GM12892 (cell line): ENCODE results near the gene CHIT1.

Experiments
- DNase-seq: peaks from one replicate; pipeline ENCODE4 v3.0.0; 2011; ENCODE audit not compliant: insufficient read length
- FAIRE-seq: peaks from 2 replicates; lab custom pipeline; 2011; peaks lifted over from hg19 to GRCh38; lab: Jason Lieb, UNC
- POLR2A ChIP-seq: IDR thresholded peaks from 2 replicates; pipeline ENCODE4 v1.6.1; 2011; ENCODE audit warnings: low read depth, low read length, control low read depth
- POLR2AphosphoS5 ChIP-seq: IDR thresholded peaks from 2 replicates; pipeline ENCODE4 v1.6.1; 2011; ENCODE audit warnings: low read depth, low read length, control low read depth
- TAF1 ChIP-seq: IDR thresholded peaks from 2 replicates; pipeline ENCODE4 v1.6.1; 2011; ENCODE audit warnings: low read depth, mild to moderate bottlenecking, control low read depth, low read length, borderline replicate concordance

Gene CHIT1

DNA sequence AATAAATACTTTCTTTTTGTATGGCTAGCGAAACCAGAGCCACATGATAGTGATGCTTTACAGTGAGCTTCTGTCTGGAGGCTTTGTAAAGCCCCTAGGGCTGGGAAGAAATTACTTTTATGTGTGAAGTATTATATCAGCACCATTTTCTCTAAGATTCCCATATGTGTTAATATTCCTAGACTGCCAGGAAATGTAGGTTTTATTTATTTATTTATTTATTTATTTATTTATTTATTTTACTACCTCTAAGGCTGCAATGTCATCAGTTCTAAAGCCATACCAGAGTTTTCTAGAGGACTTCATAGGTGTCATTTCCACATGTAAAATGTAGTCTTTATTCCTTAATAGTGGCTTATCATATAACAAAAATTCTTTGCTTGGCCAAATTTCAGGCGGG lies 38.5 kb downstream of the CHIT1 start:
- TF ChIP-seq POLR2AphosphoS5 (no peak), POLR2A (no peak), TAF1 (no peak)
- FAIRE-seq (no peak), DNase-seq (no peak)

DNA sequence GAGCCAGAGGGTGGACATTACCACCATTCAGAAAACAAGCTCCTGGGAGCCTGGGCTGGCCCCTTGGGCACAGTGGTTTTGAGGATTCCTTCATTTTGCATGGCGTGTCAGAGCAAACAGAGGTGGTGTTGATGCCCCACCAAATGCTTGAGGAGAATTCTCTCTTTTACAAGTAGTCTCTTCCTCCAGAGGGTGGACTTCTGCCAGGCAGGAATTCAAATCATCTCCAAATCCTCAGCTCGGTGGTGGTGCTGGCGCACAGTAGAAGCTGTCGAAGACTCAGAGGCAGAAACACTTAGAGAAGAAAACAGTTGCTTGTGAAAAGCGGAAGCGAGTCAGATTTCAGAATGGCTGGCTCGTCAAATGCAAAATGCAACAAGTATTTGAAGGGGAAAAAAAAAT lies 39.5 kb downstream of the CHIT1 start:
- TF ChIP-seq POLR2AphosphoS5 (no peak), TAF1 (no peak), POLR2A (no peak)
- DNase-seq (no peak), FAIRE-seq (no peak)

DNA sequence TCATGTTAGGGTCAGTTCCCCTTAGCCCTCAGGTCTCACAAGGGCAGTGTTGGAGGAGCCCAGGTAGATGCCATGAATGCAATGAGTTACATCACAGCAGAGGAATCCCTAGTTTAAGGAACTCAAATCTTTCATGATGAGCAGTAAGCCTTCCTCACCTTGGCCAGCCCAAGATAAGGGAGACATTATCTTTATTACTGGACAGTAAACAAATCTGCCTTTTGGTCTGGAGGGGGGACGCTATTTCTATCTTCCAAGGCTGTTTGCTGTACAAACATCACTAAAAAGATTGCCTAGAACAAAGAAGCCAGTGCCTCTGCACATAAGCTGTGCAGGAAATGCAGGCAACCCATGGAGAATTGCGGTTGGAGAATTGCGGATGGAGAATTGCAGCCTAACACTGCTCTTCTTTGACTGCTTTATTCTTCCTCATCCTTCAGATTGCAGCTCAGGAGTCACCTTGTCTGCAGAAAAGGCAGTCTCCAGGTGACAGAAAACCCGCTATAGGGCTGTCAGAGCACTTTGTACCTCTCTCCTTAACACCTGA lies 40.7 kb downstream of the CHIT1 start:
- no peak for FAIRE-seq
- TF ChIP-seq TAF1 = no peak
- no peak for TF ChIP-seq POLR2AphosphoS5
- TF ChIP-seq POLR2A = no peak
- no peak for DNase-seq

DNA sequence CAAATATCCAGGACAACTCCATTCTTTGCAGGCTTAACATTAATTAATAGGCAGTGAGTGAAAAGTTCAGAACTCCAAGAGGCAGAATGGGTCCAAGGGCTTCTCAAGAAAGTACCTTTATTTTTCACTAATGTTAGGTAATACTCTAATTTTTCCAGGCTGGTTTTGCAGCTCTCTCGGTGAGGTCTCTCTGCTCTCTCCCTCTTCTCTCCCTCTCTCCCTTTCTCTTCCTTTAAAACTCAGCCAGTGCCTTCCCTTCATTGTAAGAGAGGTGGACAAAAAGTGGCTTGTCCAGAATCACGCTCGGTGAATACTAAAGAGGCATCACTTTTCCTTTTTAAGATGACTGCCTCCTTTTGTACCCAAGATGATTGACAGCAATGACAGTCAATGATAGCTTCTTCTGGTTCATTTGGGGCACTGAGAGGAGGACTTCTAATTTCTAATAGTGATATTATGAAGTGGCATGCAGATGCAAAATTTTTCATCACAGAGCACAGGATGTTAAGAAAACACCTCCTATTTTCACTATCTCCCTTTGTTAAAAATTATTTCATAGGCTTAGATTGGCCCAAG lies 41.7 kb downstream of the CHIT1 start:
- FAIRE-seq = no peak
- DNase-seq = no peak
- TF ChIP-seq TAF1 (no peak), POLR2AphosphoS5 (no peak), POLR2A (no peak)

DNA sequence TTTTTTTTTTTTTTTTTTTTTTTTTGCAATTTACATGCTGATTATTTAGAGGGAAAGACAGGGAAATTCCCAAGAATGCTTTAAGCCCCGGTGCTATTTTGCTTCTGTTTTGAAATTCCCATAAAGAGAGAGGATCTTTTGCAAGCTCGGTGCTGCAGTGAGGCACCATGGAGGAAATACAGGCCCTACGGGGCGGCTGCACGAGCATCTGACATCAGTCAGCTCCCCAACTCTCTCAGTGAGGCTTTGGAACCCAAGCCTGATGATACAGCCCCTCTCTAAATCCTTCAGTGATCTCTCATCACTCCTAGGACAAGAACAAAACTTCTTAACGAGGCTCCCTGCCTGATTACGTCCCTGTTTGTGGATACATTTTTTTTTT lies 42.2 kb downstream of the CHIT1 start:
- FAIRE-seq = no peak
- no peak for DNase-seq
- no peak for TF ChIP-seq TAF1
- no peak for TF ChIP-seq POLR2AphosphoS5
- no peak for TF ChIP-seq POLR2A

DNA sequence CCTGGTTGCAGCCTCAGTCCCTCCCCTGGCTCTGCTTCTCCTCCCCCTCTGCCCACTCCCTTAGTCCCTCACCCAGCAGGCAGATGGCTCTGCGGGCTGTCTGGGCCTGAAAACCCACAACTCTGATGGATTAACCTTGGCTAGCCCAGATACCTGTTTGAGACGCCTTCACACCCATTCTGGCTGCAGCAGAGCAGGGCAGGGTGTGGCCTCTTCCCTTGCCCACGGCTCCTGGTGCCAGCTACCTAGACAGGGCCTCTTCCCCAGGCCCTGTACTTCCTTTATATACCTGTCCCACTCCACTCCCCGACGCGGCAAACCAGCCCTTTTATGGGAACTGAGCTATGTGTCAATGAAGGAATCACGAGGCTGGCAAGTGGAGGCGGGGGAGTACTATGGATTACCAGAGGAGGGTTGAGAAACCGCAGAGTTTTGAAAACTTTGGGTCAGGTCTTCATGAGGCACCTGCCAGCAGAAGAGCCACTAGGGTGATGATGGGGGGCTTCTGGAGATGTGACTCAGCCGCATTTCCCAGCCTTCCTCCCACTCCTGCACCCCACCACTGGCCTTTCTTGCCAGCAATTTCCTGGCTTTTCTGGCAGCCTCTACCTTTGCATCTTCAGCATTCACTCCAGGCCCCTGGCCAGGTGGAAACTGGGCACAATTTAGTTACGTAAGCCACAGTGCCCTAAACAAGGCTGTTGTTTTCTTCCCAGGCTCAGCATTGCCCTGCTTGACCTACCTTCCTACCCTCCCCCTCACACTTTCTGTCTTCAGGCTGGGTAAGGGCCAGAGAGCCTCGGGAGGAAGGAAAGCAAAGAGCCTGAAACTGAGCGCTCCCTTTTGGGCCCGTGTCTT lies 42.8 kb downstream of the CHIT1 start, which contains the start of gene CHI3L1:
Gene CHI3L1, minus strand, starts transcription at position 259 of the 858 bp plus-strand sequence. Its CDS starts 81 bp downstream, at position 178.
- DNase-seq (no peak), FAIRE-seq (no peak)
- no peak for TF ChIP-seq POLR2AphosphoS5
- TF ChIP-seq POLR2A = no peak
- no peak for TF ChIP-seq TAF1

DNA sequence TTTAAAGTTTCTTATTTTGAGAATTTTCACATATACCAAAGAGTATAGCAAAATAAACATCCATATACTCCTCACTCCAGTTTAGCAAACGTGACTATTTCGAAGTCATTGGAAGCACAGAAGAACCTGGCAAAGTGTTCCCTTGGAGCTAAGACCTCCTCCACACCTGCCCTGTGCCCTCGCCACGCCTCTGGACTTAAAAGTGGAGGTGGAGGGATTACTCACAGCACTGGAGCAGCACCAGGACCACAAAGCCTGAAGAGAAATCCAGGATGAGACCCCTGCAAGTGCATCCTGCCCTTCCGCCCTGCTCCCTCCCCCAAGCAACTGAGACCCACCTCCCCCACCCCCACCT lies 43.4 kb downstream of the CHIT1 start:
- DNase-seq (no peak), FAIRE-seq (no peak)
- TF ChIP-seq TAF1 (no peak), POLR2AphosphoS5 (no peak), POLR2A (no peak)

DNA sequence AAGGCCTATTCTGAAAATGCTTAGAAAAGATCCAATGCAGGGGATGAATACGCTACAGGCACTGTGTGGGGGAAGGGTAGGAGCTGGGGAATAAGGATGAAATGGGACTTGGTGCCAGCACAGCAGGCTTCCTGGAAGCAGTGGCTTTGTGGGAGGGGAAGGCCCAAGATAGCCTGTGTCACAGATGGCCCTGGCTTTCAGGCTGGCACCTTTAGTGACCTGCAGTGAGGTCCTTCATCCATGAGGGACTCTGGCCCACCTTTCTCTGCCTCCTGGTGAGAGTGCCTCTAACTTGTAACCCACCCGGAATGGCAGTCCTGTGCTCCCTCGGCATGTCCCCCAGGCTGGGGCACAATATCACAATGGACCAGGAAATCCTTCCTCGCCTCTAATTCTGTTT lies 43.9 kb downstream of the CHIT1 start:
- FAIRE-seq (no peak), DNase-seq (no peak)
- no peak for TF ChIP-seq POLR2AphosphoS5
- TF ChIP-seq POLR2A = no peak
- no peak for TF ChIP-seq TAF1

DNA sequence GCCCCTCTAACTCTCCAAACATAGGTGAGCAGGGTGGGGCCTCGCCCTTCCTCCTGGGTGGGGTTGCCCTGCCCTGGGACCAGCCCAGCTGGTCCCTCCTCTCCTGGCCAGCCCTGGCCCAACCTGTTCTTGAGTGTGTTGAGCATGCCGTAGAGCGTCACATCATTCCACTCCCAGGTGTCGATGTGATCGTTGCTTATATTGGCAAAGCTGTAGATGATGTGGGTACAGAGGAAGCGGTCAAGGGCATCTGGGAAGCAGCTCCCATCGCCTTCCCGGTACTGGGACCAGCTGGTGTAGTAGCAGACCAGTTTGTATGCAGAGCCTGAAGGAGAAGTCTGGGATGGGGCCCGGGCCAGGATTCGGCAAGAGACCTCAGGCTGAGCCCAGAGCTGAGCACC lies 44.4 kb downstream of the CHIT1 start:
- TF ChIP-seq POLR2A (no peak), TAF1 (no peak), POLR2AphosphoS5 (no peak)
- DNase-seq (no peak), FAIRE-seq (no peak)

DNA sequence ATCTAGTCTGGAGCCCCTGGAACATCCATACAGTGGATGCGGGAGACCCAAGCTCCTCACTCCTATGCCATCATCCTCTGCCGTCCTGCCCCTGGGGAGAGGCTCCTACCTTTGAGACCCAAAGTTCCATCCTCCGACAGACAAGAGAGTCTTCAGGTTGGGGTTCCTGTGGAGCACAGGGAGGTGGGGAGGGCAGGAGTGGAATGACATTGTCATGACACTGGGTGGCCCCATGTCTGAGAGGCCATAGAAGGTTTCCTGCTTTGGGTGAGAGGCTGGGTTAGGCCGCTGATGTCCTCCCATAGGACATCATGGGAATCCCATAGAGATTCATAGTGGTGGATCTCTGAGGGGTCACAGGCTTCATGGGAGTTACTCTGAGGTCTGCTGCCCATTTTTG lies 45.0 kb downstream of the CHIT1 start:
- no peak for DNase-seq
- no peak for FAIRE-seq
- TF ChIP-seq POLR2A (no peak), TAF1 (no peak), POLR2AphosphoS5 (no peak)

DNA sequence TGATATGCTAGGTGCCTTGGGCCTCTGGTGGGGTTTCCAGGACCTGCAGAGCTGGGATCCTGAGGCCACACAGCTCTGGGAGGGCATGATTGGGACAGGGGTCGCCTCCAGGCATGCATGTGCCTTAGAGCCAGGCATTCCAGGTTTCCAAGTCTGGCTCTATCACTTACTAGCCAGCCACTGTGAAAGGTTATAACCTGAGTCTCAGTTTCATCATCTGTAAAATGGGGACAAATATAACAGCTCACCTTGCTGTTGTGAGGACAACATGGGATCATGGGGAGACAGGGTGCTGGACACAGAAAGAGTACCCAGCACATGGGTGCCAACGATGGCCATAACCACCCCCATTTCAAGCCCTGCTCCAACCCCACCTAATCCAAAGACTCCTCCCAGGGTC lies 45.6 kb downstream of the CHIT1 start:
- DNase-seq = no peak
- TF ChIP-seq POLR2AphosphoS5 = no peak
- TF ChIP-seq TAF1 = no peak
- TF ChIP-seq POLR2A = no peak
- FAIRE-seq = no peak
